Activated T-helper 17 cell treated with anti-CD3 and anti-CD28 coated beads, Interleukin-2, amount 50 U/mL, for 72 hours (primary cell): ENCODE data around the gene HIBCH. TPM values are rescaled to one million over a fixed set of nuclear protein-coding genes. Genes with fewer than 3 reads are reported as not detected.
"Not testable (repeated sequence)": the region's sequence is repeated elsewhere in the genome, so short reads cannot be mapped to it uniquely, and the experiment has no call there.

ENCODE experiments used
- ATAC-seq: fragments of 150-1000 bp; cut with Tn5 transposase; replicated peaks from 2 replicates; pipeline ENCODE4 v1.10.0; 2021; ENCODE audit warnings: mild to moderate bottlenecking, moderate library complexity
- H3K27ac Mint-ChIP-seq: one replicate; pipeline ENCODE4 v1.8.0; 2022; ENCODE audit warnings: mixed read lengths
- H3K27me3 Mint-ChIP-seq: one replicate; pipeline ENCODE4 v1.8.0; 2022; ENCODE audit warnings: mixed read lengths
- H3K36me3 Mint-ChIP-seq: one replicate; pipeline ENCODE4 v1.8.0; 2022; ENCODE audit warnings: low read depth, mild to moderate bottlenecking, mixed read lengths
- H3K4me1 Mint-ChIP-seq: one replicate; pipeline ENCODE4 v1.8.0; 2022; ENCODE audit warnings: mixed read lengths
- H3K4me3 Mint-ChIP-seq: one replicate; pipeline ENCODE4 v1.8.0; 2022; ENCODE audit warnings: mild to moderate bottlenecking, mixed read lengths
- H3K9me3 Mint-ChIP-seq: one replicate; pipeline ENCODE4 v1.8.0; 2022; ENCODE audit warnings: mixed read lengths
- total RNA-seq, 2 donors: library from RNA; stranded (reverse); gene quantifications; one replicate each; pipeline ENCODE4 v1.2.3, GENCODE V29; 2022

HIBCH gene
- total RNA-seq, 2 donors from 2014 or later = 31.3 to 44.9 TPM

GRCh38 chr2:190333928-190334327 is 14.3 kb upstream of the HIBCH start:
- Mint-ChIP-seq H3K4me3 (no peak overlapping the region), H3K27ac (no peak overlapping the region), H3K27me3 (peaks cover 13% of the 10 kb centered on the region), H3K4me1 (no peaks in the 10 kb centered on the region), H3K36me3 (no peaks in the 10 kb centered on the region), H3K9me3 (no peaks in the 10 kb centered on the region)
- no peak for ATAC-seq

- Mint-ChIP-seq H3K27me3 (peaks cover 13% of the 10 kb centered on the region), H3K4me1 (no peaks in the 10 kb centered on the region), H3K36me3 (no peaks in the 10 kb centered on the region), H3K9me3 (no peaks in the 10 kb centered on the region), H3K27ac (no peak overlapping the region), H3K4me3 (no peak overlapping the region)
- no peak for ATAC-seq
These were observed 13.8 kb upstream of the HIBCH start for GRCh38 chr2:190333395-190333794.

DNA sequence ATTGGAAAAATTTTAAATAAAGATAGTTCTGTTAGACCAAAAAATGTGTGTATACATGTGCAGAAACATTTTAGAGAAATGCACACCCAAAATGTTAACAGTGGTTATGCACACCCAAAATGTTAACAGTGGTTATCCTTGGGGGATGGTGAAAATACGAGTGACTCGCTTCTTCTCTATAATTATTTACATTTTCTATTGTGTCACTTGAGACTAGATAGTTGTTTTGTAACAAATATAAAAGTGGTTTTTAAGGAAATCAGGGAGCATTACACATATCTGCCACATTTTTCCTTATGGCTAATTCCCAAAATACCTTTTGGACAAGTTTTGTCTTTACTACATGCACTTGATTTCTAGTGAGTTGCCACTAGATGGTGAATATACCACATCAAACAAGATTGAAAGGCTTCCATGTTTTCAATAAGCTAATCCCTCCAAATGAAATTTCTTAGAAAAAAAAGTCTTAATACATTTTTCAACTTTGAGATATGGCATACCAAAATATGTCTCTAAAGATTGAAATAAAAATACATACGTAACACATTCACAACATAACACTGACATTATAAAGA is 9.0 kb upstream of the HIBCH start:
- H3K27me3 Mint-ChIP-seq = peaks cover 25% of the 10 kb centered on the region
- H3K9me3 Mint-ChIP-seq = no peaks in the 10 kb centered on the region
- no peak overlapping the region for H3K4me3 Mint-ChIP-seq
- no peak overlapping the region for H3K27ac Mint-ChIP-seq
- no peak for ATAC-seq
- H3K36me3 Mint-ChIP-seq = no peaks in the 10 kb centered on the region
- H3K4me1 Mint-ChIP-seq = no peaks in the 10 kb centered on the region

DNA sequence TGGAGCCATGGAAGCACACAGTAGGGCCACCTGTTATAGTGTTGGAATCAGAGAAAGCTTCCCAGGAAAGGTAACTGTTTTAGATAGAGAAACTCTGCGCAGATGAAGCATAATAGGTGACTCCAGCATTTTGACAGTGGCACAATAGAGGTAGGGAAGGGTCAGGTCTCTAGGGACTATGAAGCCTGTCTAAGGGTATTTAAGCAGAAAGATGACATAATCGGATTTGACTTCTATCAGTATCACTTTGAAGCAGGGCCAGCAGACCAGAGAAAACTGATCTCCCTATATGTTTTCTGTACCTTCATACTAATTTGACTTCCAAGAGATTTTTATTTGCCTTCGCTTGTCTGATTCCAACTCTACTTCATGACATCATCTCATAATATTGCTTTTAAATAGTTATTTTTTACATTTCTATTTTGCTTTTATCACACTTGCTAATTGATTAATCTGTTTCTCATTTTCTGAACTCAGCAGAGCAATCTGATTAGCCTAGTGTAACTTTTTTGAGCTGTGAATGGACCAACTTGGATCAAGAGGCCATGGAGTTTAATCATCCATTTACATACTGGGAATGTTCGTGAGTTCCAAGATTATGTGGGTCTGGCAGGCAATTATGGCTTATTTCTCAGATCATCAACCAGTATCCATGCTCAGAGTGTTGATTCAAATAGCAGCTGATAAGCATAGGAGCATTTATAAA is 8.4 kb upstream of the HIBCH start:
- Mint-ChIP-seq H3K36me3 (no peaks in the 10 kb centered on the region), H3K27ac (no peak overlapping the region), H3K4me1 (peaks cover 3% of the 10 kb centered on the region), H3K27me3 (peaks cover 25% of the 10 kb centered on the region), H3K4me3 (no peak overlapping the region), H3K9me3 (no peaks in the 10 kb centered on the region)
- ATAC-seq = no peak

GRCh38 chr2:190325588-190325987 is 6.0 kb upstream of the HIBCH start:
- Mint-ChIP-seq H3K9me3 (no peaks in the 10 kb centered on the region), H3K4me1 (peaks cover 11% of the 10 kb centered on the region), H3K27me3 (peaks cover 23% of the 10 kb centered on the region), H3K27ac (no peak overlapping the region), H3K4me3 (no peak overlapping the region), H3K36me3 (peaks cover 3% of the 10 kb centered on the region)
- ATAC-seq = no peak

DNA sequence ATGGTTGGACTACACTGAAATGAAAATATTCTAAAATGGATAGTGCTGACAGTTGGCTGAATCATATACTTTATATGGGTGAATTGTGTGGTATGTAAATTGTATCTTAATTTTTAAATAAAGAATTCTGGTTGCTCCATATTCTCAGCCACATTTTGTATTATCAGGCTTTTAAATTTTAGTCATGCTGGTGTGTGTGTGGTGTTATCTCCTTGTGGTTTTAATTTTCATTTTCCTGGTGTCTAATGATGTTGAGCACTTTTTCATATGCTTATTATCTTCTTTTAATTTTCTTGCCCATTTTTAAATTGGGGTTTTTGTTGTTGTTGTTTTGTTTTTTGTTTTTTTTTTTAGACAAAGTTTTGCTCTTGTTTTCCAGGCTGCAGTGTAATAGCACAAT is 3.8 kb upstream of the HIBCH start:
- H3K27me3 Mint-ChIP-seq = peaks cover 11% of the 10 kb centered on the region
- no peak for ATAC-seq
- peaks cover 14% of the 10 kb centered on the region for H3K4me1 Mint-ChIP-seq
- H3K9me3 Mint-ChIP-seq = no peaks in the 10 kb centered on the region
- H3K27ac Mint-ChIP-seq = no peak overlapping the region
- H3K36me3 Mint-ChIP-seq = peaks cover 17% of the 10 kb centered on the region
- H3K4me3 Mint-ChIP-seq = no peak overlapping the region

GRCh38 chr2:190320696-190321095 is 1.1 kb upstream of the HIBCH start:
- Mint-ChIP-seq H3K4me3 (peak overlapping the region; percentile 89), H3K9me3 (no peaks in the 10 kb centered on the region), H3K27ac (peak overlapping the region; percentile 91), H3K36me3 (peaks cover 22% of the 10 kb centered on the region), H3K27me3 (peaks cover 3% of the 10 kb centered on the region), H3K4me1 (peaks cover 28% of the 10 kb centered on the region)
- peak; percentile 77 for ATAC-seq

- ATAC-seq = peak; percentile 14
- Mint-ChIP-seq H3K27me3 (no peaks in the 10 kb centered on the region), H3K4me3 (peak overlapping the region; percentile 89), H3K4me1 (peaks cover 33% of the 10 kb centered on the region), H3K27ac (peak overlapping the region; percentile 91), H3K36me3 (peaks cover 33% of the 10 kb centered on the region), H3K9me3 (no peaks in the 10 kb centered on the region)
These were observed 583 bp downstream of the HIBCH start for GRCh38 chr2:190318931-190319554.

- peaks cover 34% of the 10 kb centered on the region for H3K36me3 Mint-ChIP-seq
- no peaks in the 10 kb centered on the region for H3K27me3 Mint-ChIP-seq
- peak overlapping the region; percentile 91 for H3K27ac Mint-ChIP-seq
These were observed 1.1 kb downstream of the HIBCH start for GRCh38 chr2:190318514-190318913.

DNA sequence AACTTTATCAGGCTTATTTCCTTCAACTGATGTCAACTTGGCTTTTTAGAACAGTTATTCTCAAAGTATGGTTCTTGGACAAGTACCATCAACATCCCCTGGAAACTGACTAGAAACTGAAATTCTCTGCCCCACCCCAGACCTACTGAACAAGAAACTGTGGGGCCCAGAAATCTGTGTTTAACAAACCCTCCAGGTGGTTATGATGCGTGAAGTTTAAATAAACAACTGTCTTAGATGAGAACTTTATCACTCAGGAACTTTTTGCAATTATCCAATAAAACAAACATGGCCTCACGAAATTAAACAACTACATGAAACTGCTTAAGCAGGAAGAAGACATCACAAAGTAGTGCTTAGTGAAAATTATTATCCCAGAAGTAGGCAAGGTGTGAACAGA is 4.4 kb downstream of the HIBCH start:
- no peak for ATAC-seq
- Mint-ChIP-seq H3K27me3 (no peaks in the 10 kb centered on the region), H3K4me1 (peaks cover 20% of the 10 kb centered on the region)

More at GRCh38 chr2:190318514-190318913, 1.1 kb downstream of the HIBCH start:
- H3K4me3 Mint-ChIP-seq = peak overlapping the region; percentile 89
- no peak for ATAC-seq
- peaks cover 33% of the 10 kb centered on the region for H3K4me1 Mint-ChIP-seq
- no peaks in the 10 kb centered on the region for H3K9me3 Mint-ChIP-seq

GRCh38 chr2:190313880-190314279 is 5.7 kb downstream of the HIBCH start:
- H3K36me3 Mint-ChIP-seq = peaks cover 57% of the 10 kb centered on the region
- H3K9me3 Mint-ChIP-seq = no peaks in the 10 kb centered on the region
- no peak overlapping the region for H3K27ac Mint-ChIP-seq
- H3K4me3 Mint-ChIP-seq = no peak overlapping the region
- ATAC-seq = no peak
- H3K27me3 Mint-ChIP-seq = no peaks in the 10 kb centered on the region
- H3K4me1 Mint-ChIP-seq = peaks cover 19% of the 10 kb centered on the region

More for the DNA sequence above, 4.4 kb downstream of the HIBCH start:
- Mint-ChIP-seq H3K27ac (peak overlapping the region; percentile 56), H3K9me3 (no peaks in the 10 kb centered on the region), H3K4me3 (no peak overlapping the region), H3K36me3 (peaks cover 55% of the 10 kb centered on the region)

- H3K4me1 Mint-ChIP-seq = peaks cover 24% of the 10 kb centered on the region
- not testable (repeated sequence) for H3K4me3 Mint-ChIP-seq, ATAC-seq, H3K27me3 Mint-ChIP-seq, H3K9me3 Mint-ChIP-seq, H3K27ac Mint-ChIP-seq
- peaks cover 69% of the 10 kb centered on the region for H3K36me3 Mint-ChIP-seq
These were observed 7.0 kb downstream of the HIBCH start for GRCh38 chr2:190312635-190313025.

GRCh38 chr2:190311893-190312634 is 7.6 kb downstream of the HIBCH start:
- H3K27ac Mint-ChIP-seq = no peak overlapping the region
- ATAC-seq = no peak
- no peaks in the 10 kb centered on the region for H3K27me3 Mint-ChIP-seq
- H3K36me3 Mint-ChIP-seq = peaks cover 70% of the 10 kb centered on the region
- H3K9me3 Mint-ChIP-seq = no peaks in the 10 kb centered on the region
- H3K4me3 Mint-ChIP-seq = no peak overlapping the region
- peaks cover 19% of the 10 kb centered on the region for H3K4me1 Mint-ChIP-seq

DNA sequence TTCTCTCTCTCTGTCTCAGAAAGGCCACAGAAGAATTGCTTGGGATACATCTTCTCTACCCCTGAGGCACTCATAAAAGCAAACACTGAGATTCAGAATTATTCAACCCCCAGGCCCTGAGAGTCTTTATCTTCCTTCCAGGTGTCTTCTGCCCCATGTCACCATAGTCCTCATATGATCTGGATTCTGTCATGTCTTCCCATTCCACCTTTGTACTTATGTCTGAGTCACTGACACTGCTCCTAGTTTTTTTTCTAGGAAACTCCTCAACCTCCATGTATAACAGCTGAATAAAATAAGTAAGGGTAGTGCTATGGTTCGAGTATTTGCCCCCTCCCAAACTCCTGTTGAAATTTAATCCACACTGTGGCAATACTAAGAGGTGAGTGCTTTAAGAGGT is 11.6 kb downstream of the HIBCH start:
- no peak for ATAC-seq
- Mint-ChIP-seq H3K27me3 (no peaks in the 10 kb centered on the region), H3K4me3 (no peak overlapping the region), H3K9me3 (no peaks in the 10 kb centered on the region), H3K4me1 (peaks cover 23% of the 10 kb centered on the region), H3K27ac (no peak overlapping the region), H3K36me3 (peaks cover 82% of the 10 kb centered on the region)
